ENCODE results near the gene TMEM9. TPM values are rescaled to one million over a fixed set of nuclear protein-coding genes. Genes with fewer than 3 reads are reported as not detected.
"Not testable (repeated sequence)": the region's sequence is repeated elsewhere in the genome, so short reads cannot be mapped to it uniquely, and the experiment has no call there.

The TMEM9 gene
- total RNA-seq, 2 experiments from 2014 or later = 21.8 to 23.8 TPM

GRCh38 chr1:201176940-201177339 is 22.7 kb upstream of the TMEM9 start:
- CTCF ChIA-PET = interaction anchor here (0.8 kb wide), 1 partner anchor 206 kb away, joined by 3 read pairs; no protein-coding TSS in a partner anchor
- POLR2A ChIA-PET = no interaction called here

DNA sequence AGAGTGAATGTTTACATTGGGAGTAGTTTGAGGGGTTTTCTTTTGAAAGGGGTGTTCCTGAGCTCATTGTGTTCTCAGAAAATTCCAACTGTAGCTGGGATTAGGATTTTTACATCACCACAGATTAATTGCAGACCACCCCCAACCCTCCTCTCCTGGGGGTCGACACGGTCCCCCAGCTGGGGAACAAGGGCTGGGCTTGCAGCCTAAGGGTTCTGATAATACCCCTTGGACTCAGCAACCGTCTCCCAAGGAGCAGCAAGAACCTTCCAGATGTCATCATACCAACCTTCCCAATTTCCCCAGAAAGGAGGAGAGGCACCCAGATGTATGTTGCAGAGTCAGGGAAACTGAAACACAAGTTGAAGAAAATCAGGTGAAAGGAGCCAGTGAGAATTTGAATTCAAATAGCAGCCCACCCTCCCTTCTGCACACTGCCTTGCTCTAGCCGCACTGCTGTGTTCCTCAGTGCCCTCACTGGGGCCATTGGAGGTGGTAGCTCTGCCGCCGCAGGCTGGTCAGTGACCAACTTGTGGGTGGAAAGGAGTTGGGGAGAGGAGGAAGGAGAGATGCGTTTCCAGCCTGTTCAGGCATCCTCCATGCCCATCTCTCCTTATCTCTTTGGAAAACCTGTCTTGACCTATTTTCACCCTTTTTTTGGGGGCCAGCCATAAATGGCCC is 21.7 kb upstream of the TMEM9 start:
- ChIA-PET POLR2A (no interaction called here), CTCF (interaction anchor here (0.8 kb wide), 1 partner anchor 205 kb away, joined by 3 read pairs; no protein-coding TSS in a partner anchor)

DNA sequence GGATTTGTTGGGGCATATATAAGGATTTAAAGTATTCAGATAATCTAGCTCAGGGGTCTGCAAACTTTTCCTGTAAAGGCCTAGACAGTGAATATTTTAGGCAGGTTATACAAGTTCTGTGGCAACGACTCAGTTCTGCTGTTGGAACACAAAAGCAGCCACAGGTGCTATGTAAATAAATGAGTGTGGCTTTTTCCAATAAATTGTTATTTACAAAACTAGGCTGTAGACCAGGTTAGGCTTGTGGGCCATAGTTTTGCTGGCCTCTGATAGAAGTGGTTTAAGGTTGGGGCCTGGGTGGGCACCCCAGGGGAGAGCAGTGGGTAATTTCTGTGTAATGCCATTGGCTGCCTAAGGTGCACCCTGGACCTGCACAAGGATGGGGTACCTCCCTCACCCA is 19.5 kb upstream of the TMEM9 start:
- ChIA-PET CTCF (interaction anchor here (0.6 kb wide), 1 partner anchor 386 kb away, joined by 3 read pairs; no protein-coding TSS in a partner anchor), POLR2A (no interaction called here)

- POLR2A ChIA-PET = no interaction called here
- CTCF ChIA-PET = no interaction called here
Observed at GRCh38 chr1:201172999-201173610, 18.8 kb upstream of the TMEM9 start.

DNA sequence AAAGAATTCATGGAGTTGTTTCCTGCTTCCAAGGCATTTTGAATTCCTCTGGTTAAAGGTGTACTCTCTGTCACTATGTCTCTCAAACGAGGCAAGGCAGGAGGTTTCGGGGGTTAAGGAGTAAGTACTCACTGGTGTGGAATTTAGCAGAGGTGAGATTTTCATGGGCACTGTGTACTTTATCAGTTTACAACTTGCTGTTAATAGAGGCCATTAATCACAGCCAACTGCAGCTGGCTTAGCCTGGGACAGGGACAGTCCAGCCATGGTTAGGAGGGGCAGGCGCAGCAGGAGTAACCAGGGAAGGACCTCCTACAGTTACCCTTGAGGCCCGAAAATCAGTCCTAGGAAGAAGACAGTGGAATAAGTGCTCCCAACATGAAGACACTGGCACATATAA is 18.1 kb upstream of the TMEM9 start:
- CTCF ChIA-PET = no interaction called here

GRCh38 chr1:201171063-201172036 is 17.1 kb upstream of the TMEM9 start:
- ChIA-PET POLR2A (interaction anchor here (0.6 to 1.5 kb wide), 5 partner anchors 12 to 152 kb away, joined by 3 to 9 read pairs (median 3); partner anchors contain the start of gene TMEM9), CTCF (interaction anchor here (0.7 to 1.5 kb wide), 6 partner anchors 9 to 193 kb away, joined by 3 to 6 read pairs (median 4); partner anchors contain the start of gene TMEM9)

More for the DNA sequence above, 18.1 kb upstream of the TMEM9 start:
- POLR2A ChIA-PET = interaction anchor here (1.4 kb wide), 1 partner anchor 18 kb away, joined by 7 read pairs; the partner anchor contains the start of gene TMEM9

DNA sequence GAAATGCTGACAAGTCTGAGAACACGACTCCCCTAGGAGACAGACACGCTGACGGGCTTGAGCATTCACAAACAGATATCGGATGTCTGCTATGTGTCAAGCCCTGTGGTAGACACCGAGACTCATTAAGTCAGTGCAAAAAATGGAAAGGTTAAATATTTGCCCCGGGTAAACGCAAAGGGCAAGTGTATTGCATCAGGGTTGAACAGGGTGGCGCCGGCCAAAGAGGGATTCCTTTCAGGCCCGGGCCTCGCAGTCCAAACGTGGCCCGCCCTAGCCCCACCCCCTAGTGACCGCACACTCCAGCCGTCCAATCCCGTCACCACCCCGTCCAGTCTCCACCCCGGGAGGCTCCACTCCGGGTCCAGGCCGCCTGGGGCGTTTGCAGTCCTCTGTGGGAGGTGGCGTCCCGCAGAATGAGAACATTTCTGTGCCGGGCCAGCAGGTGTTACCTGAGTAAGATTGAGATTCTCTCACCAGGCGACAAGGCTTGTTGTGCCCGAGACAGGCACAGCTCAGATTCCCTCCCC is 16.3 kb upstream of the TMEM9 start:
- ChIA-PET POLR2A (interaction anchor here (0.5 to 1.5 kb wide), 5 partner anchors 13 to 505 kb away, joined by 3 to 9 read pairs (median 3); partner anchors contain the start of gene TMEM9), CTCF (interaction anchor here (0.9 to 1.5 kb wide), 5 partner anchors 10 to 192 kb away, joined by 3 to 6 read pairs (median 3); no protein-coding TSS in a partner anchor)

DNA sequence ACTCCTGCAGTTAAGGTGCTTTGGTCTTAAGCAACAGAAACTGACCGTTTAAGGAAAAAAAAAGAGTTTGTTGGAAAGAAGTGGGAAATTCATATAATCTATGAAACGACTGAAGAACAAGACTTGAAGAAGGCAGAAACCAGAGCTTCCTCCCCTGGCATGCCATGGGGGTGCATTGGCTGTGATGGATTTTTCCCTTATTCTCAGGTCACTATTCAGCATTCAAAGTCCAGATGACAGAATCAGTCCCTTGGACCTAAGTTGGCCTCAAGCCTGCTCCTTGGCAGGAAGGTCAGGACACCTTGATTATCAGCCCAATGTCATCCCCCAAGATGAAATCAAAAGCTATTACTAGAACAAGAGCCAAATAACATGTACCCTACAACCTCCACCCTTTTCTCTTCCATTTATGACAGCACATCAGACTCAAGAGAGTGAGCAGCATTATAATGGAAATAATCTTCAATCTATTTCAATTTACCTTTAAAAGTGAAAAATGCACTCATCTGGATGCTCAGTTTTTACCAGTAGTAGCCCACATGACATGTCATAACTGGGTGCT is 15.8 kb upstream of the TMEM9 start:
- ChIA-PET POLR2A (interaction anchor here (0.5 kb wide), 1 partner anchor 505 kb away, joined by 3 read pairs; no protein-coding TSS in a partner anchor), CTCF (interaction anchor here (1.0 to 1.5 kb wide), 2 partner anchors 45 to 51 kb away, joined by 3 read pairs; no protein-coding TSS in a partner anchor)

GRCh38 chr1:201169203-201169602 is 14.9 kb upstream of the TMEM9 start:
- CTCF ChIA-PET = interaction anchor here (0.6 to 1.5 kb wide), 2 partner anchors 50 to 302 kb away, joined by 3 read pairs; no protein-coding TSS in a partner anchor

DNA sequence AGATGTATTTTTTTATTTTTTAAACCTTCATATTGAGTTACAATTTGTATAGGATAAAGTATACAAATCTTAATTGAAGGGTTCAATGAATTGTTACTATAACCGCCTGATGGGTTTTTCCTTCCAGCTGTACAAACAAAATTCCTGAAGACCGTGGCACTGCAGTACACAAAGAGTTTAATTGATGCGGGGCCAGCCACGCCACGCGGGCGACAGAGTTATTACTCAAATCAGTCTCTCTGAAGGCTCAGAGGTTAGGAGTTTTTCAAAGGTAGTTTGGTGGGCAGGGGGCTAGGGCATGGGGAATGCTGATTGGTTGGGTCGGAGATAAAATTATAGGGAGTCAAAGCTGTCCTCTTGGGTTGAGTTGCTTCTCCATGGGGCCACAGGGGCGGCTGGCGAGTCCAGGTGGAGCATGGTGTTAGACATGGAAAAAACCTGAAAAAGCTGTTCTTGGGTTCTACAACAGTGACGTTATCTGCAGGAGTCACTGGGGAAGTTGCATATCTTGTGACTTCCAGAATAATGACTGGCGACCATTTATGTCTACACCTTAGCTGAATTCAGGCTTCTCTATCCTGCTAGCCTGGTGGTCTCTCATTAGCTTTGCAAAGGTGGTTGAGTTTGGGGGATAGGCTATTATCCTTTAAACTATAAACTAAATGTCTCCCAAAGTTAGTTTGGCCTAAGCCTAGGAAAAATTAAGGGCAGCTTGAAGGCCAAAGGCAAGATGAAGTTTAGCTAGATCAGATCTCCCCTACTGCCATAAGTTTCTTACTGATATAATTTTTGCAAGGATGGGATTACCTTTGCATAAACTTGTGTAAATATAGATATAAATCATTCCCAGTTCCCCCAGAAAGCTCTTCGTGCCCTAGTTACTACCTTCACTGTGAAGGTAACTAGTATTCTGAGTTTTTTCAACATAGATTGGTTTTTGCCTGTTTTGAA is 13.0 kb upstream of the TMEM9 start:
- CTCF ChIA-PET = interaction anchor here (1.3 kb wide), 1 partner anchor 13 kb away, joined by 6 read pairs; the partner anchor contains the start of gene TMEM9
- POLR2A ChIA-PET = interaction anchor here (0.9 kb wide), 1 partner anchor 13 kb away, joined by 3 read pairs; no protein-coding TSS in a partner anchor

More at GRCh38 chr1:201169203-201169602, 14.9 kb upstream of the TMEM9 start:
- POLR2A ChIA-PET = no interaction called here

DNA sequence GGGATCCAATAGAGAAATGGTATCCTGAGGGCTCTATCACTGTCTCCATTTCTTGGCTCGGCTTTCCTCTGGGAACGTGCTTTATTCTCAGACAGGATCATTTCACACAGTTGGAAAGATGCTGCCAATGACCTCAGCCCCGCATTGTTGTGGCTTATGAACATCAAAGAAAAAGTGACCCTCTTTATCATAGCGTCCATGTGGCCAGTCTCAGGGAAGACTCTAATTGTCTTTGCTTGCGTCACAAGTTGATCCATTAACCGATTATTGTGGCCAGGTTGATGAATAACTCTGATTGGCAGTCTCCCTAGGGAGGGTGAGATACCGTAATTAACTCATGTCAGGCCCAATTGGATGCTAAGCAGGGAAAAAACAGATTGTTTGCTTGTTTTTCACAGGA is 10.4 kb upstream of the TMEM9 start:
- CTCF ChIA-PET = no interaction called here
- POLR2A ChIA-PET = no interaction called here

- ChIA-PET POLR2A (no interaction called here), CTCF (no interaction called here)
Observed at GRCh38 chr1:201163707-201164106, 9.4 kb upstream of the TMEM9 start.

GRCh38 chr1:201163036-201163435 is 8.8 kb upstream of the TMEM9 start:
- POLR2A ChIA-PET, CTCF ChIA-PET: not testable (repeated sequence)

DNA sequence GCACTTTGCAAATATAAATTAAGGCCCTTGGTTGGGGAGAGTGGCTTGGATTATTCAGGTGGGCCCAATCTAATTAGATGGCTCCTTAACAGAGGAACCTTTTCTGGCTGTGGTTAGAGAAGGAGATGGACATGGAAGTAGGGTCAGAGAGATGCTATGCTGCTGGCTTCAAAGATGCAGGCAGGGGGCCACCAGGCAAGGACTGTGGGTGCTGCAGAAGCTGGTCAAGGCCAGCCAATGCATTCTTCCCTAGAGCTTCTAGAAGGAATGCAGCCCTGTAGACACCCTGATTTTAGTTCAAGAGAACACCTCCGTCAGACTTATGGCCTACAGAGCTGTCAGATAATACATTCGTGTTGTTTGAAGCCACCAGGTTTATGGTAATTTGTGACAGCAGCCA is 3.7 kb upstream of the TMEM9 start:
- ChIA-PET CTCF (interaction anchor here (0.6 to 1.8 kb wide), 2 partner anchors 13 to 363 kb away, joined by 3 to 6 read pairs; no protein-coding TSS in a partner anchor), POLR2A (no interaction called here)

DNA sequence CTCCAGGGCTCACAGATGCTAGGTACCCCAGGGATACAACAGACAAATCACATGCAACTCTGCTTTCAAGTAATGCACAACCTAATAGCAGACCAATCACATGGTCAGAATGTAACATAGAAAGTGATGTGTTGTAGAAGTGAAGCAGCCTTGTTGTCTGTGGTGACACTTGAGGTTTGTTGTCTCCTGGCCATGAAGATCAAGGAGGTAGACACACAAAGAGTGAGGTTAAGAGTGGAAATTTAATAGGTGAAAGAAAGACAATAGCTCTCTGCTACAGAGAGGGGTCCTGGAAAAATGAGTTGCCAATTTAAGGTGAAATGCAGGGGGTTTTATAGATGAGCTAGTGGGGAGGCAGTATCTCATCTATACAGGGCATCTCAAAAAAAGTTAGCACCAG is 2.5 kb upstream of the TMEM9 start:
- ChIA-PET POLR2A (no interaction called here), CTCF (interaction anchor here (1.3 kb wide), 1 partner anchor 27 kb away, joined by 4 read pairs; no protein-coding TSS in a partner anchor)

- CTCF ChIA-PET = interaction anchor here (1.3 kb wide), 1 partner anchor 28 kb away, joined by 4 read pairs; no protein-coding TSS in a partner anchor
- POLR2A ChIA-PET = no interaction called here
Observed at GRCh38 chr1:201156346-201156745, 2.1 kb upstream of the TMEM9 start.

- POLR2A ChIA-PET = no interaction called here
- CTCF ChIA-PET = interaction anchor here (2.0 to 2.2 kb wide), 2 partner anchors 12 to 36 kb away, joined by 6 to 7 read pairs; no protein-coding TSS in a partner anchor
Observed at GRCh38 chr1:201155354-201155753, 1.1 kb upstream of the TMEM9 start.
